Neural progenitor cell (in vitro differentiated cells): ENCODE data around the gene TRIM27. TPM values are rescaled to one million over a fixed set of nuclear protein-coding genes. Genes with fewer than 3 reads are reported as not detected.
"Not testable (repeated sequence)": the region's sequence is repeated elsewhere in the genome, so short reads cannot be mapped to it uniquely, and the experiment has no call there.

Experiments
- DNase-seq: peaks from one replicate; pipeline ENCODE4 v3.0.0-alpha.2; 2016; ENCODE audit warnings: low spot score
- H2AFZ ChIP-seq: fragments of 200-600 bp; sonication (generic); replicated peaks from 2 replicates; pipeline ENCODE4 v1.6.1; 2016; ENCODE audit warnings: antibody characterized with exemption
- H3F3A ChIP-seq: fragments of 200-600 bp; sonication (generic); 2 replicates; pipeline ENCODE4 v1.6.1; 2016; ENCODE audit warnings: antibody characterized with exemption, low read depth
- H3K27ac ChIP-seq: fragments of 200-600 bp; sonication (generic); 2 replicates; pipeline ENCODE4 v1.5.1; 2016; ENCODE audit warnings: mild to moderate bottlenecking
- H3K27me3 ChIP-seq: fragments of 200-600 bp; sonication (generic); 2 replicates; pipeline ENCODE4 v1.6.1; 2016; ENCODE audit warnings: mild to moderate bottlenecking, moderate library complexity
- H3K36me3 ChIP-seq: fragments of 200-600 bp; sonication (generic); 2 replicates; pipeline ENCODE4 v1.5.1; 2016
- H3K4me1 ChIP-seq: fragments of 200-600 bp; sonication (generic); 2 replicates; pipeline ENCODE4 v1.6.1; 2016; ENCODE audit warnings: mixed run types
- H3K4me2 ChIP-seq: fragments of 200-600 bp; sonication (generic); 2 replicates; pipeline ENCODE4 v1.6.1; 2016
- H3K4me3 ChIP-seq: fragments of 200-600 bp; sonication (generic); 2 replicates; pipeline ENCODE4 v1.5.1; 2016
- H3K79me2 ChIP-seq: fragments of 200-600 bp; sonication (generic); 2 replicates; pipeline ENCODE4 v1.6.1; 2016; ENCODE audit warnings: low read depth
- H3K9ac ChIP-seq: fragments of 200-600 bp; sonication (generic); 2 replicates; pipeline ENCODE4 v1.6.1; 2016
- H3K9me3 ChIP-seq: fragments of 200-600 bp; sonication (generic); 2 replicates; pipeline ENCODE4 v1.5.1; 2016; ENCODE audit warnings: low read depth
- H4K20me1 ChIP-seq: fragments of 200-600 bp; sonication (generic); 2 replicates; pipeline ENCODE4 v1.6.1; 2016; ENCODE audit warnings: low read depth
- H3K27ac Mint-ChIP-seq: 3 replicates; pipeline ENCODE4 v1.8.0; 2021; ENCODE audit warnings: mixed read lengths
- H3K27me3 Mint-ChIP-seq: 2 replicates; pipeline ENCODE4 v1.8.0; 2022; ENCODE audit warnings: low read depth, mild to moderate bottlenecking, inconsistent platforms, moderate library complexity, mixed read lengths; ENCODE audit not compliant: insufficient read depth
- H3K36me3 Mint-ChIP-seq: 3 replicates; pipeline ENCODE4 v1.8.0; 2021; ENCODE audit warnings: mixed read lengths
- H3K4me1 Mint-ChIP-seq: 3 replicates; pipeline ENCODE4 v1.8.0; 2021; ENCODE audit warnings: mixed read lengths
- H3K4me3 Mint-ChIP-seq: 3 replicates; pipeline ENCODE4 v1.8.0; 2021; ENCODE audit warnings: mild to moderate bottlenecking, moderate library complexity, mixed read lengths
- H3K9me3 Mint-ChIP-seq: 3 replicates; pipeline ENCODE4 v1.8.0; 2020; ENCODE audit warnings: mixed read lengths
- CTCF ChIP-seq: fragments of 200-600 bp; sonication (generic); IDR thresholded peaks from 2 replicates; pipeline ENCODE4 v1.5.1; 2017; ENCODE audit warnings: antibody characterized with exemption, mild to moderate bottlenecking
- EZH2 ChIP-seq: fragments of 200-600 bp; sonication (generic); IDR thresholded peaks from 2 replicates; pipeline ENCODE4 v1.6.1; 2017; ENCODE audit warnings: antibody characterized with exemption, mild to moderate bottlenecking, moderate library complexity
- EZH2phosphoT487 ChIP-seq: fragments of 200-600 bp; sonication (generic); IDR thresholded peaks from 2 replicates; pipeline ENCODE4 v1.6.1; 2017; ENCODE audit warnings: antibody characterized with exemption
- total RNA-seq: library from RNA; depleted of rRNA; stranded (reverse); fragments of >200 nt; gene quantifications from 2 replicates; pipeline ENCODE4 v1.2.3, GENCODE V29; 2015; ENCODE audit warnings: low replicate concordance

TRIM27 gene
- total RNA-seq, 1 donor from 2014 or later, result 69.0 TPM

GRCh38 chr6:28965706-28966105 is 41.9 kb upstream of the TRIM27 start:
- DNase-seq, result no peak
- H3K4me3 ChIP-seq, result no peak overlapping the region
- H3K27ac ChIP-seq, result no peak overlapping the region
- no peak overlapping the region for H2AFZ ChIP-seq
- H3K9me3 Mint-ChIP-seq, result peaks cover 54% of the 10 kb centered on the region
- H3K36me3 Mint-ChIP-seq, result no peaks in the 10 kb centered on the region
- no peaks in the 10 kb centered on the region for H3K4me1 Mint-ChIP-seq
- no peaks in the 10 kb centered on the region for H4K20me1 ChIP-seq
- no peaks in the 10 kb centered on the region for H3K27me3 ChIP-seq
- no peak overlapping the region for H3K4me3 Mint-ChIP-seq
- H3K4me2 ChIP-seq, result no peak overlapping the region
- no peaks in the 10 kb centered on the region for H3K79me2 ChIP-seq
- H3K9ac ChIP-seq, result no peak overlapping the region
- H3K4me1 ChIP-seq, result no peaks in the 10 kb centered on the region
- peaks cover 10% of the 10 kb centered on the region for H3K27me3 Mint-ChIP-seq
- no peak overlapping the region for H3K27ac Mint-ChIP-seq
- TF ChIP-seq CTCF, result no peak
- TF ChIP-seq EZH2, result no peak
- TF ChIP-seq EZH2phosphoT487, result no peak
- peaks cover 3% of the 10 kb centered on the region for H3K9me3 ChIP-seq
- H3F3A ChIP-seq, result no peaks in the 10 kb centered on the region
- no peaks in the 10 kb centered on the region for H3K36me3 ChIP-seq

GRCh38 chr6:28960846-28961500 is 37.2 kb upstream of the TRIM27 start:
- H3K4me3 ChIP-seq, result no peak overlapping the region
- Mint-ChIP-seq H3K9me3 (peaks cover 31% of the 10 kb centered on the region), H3K4me1 (no peaks in the 10 kb centered on the region), H3K4me3 (no peak overlapping the region), H3K36me3 (no peaks in the 10 kb centered on the region), H3K27ac (no peak overlapping the region), H3K27me3 (peaks cover 7% of the 10 kb centered on the region)
- no peak overlapping the region for H2AFZ ChIP-seq
- H3K36me3 ChIP-seq, result no peaks in the 10 kb centered on the region
- H3K27ac ChIP-seq, result no peak overlapping the region
- H3K9me3 ChIP-seq, result peaks cover 3% of the 10 kb centered on the region
- H4K20me1 ChIP-seq, result no peaks in the 10 kb centered on the region
- no peak for DNase-seq
- H3F3A ChIP-seq, result no peaks in the 10 kb centered on the region
- H3K9ac ChIP-seq, result no peak overlapping the region
- TF ChIP-seq CTCF (no peak), EZH2phosphoT487 (no peak)
- no peaks in the 10 kb centered on the region for H3K79me2 ChIP-seq
- H3K4me2 ChIP-seq, result no peak overlapping the region
- no peaks in the 10 kb centered on the region for H3K27me3 ChIP-seq
- no peaks in the 10 kb centered on the region for H3K4me1 ChIP-seq

GRCh38 chr6:28958561-28959243 is 34.9 kb upstream of the TRIM27 start:
- H4K20me1 ChIP-seq, H3K79me2 ChIP-seq, H3K4me2 ChIP-seq, DNase-seq, H2AFZ ChIP-seq, H3K4me1 ChIP-seq, H3F3A ChIP-seq, H3K4me3 ChIP-seq, H3K9ac ChIP-seq, H3K4me3 Mint-ChIP-seq, H3K9me3 ChIP-seq, H3K36me3 Mint-ChIP-seq, H3K27me3 ChIP-seq, H3K27ac ChIP-seq, H3K36me3 ChIP-seq, H3K27ac Mint-ChIP-seq, H3K4me1 Mint-ChIP-seq: not testable (repeated sequence)
- H3K27me3 Mint-ChIP-seq, result peaks cover 12% of the 10 kb centered on the region
- H3K9me3 Mint-ChIP-seq, result peaks cover 21% of the 10 kb centered on the region

GRCh38 chr6:28957795-28958314 is 34.1 kb upstream of the TRIM27 start:
- H3K4me1 Mint-ChIP-seq, H3K9me3 ChIP-seq, DNase-seq, H3F3A ChIP-seq, H3K4me2 ChIP-seq, H4K20me1 ChIP-seq, H3K9ac ChIP-seq, H2AFZ ChIP-seq, H3K4me3 ChIP-seq, H3K27me3 ChIP-seq, H3K27ac Mint-ChIP-seq, H3K4me1 ChIP-seq, H3K36me3 ChIP-seq, H3K4me3 Mint-ChIP-seq, H3K79me2 ChIP-seq, H3K27ac ChIP-seq, H3K36me3 Mint-ChIP-seq: not testable (repeated sequence)
- H3K27me3 Mint-ChIP-seq, result peaks cover 19% of the 10 kb centered on the region
- peaks cover 22% of the 10 kb centered on the region for H3K9me3 Mint-ChIP-seq
